HepG2 (cell line): ENCODE data around the gene ESYT3. TPM values are rescaled to one million over a fixed set of nuclear protein-coding genes. Genes with fewer than 3 reads are reported as not detected.

Experiments
- ARNTL ChIP-seq: sonication (generic); formaldehyde crosslinking; IDR thresholded peaks from 2 replicates; pipeline ENCODE4 v1.4.0; 2020; ENCODE audit warnings: mild to moderate bottlenecking, missing genetic modification reagents
- BATF2 ChIP-seq: sonication (generic); formaldehyde crosslinking; IDR thresholded peaks from 2 replicates; pipeline ENCODE4 v1.8.0; 2022; ENCODE audit warnings: mild to moderate bottlenecking, missing genetic modification reagents, moderate library complexity
- BCL3 ChIP-seq: sonication (generic); formaldehyde crosslinking; IDR thresholded peaks from 2 replicates; pipeline ENCODE4 v1.5.1; 2020; ENCODE audit warnings: mild to moderate bottlenecking, missing genetic modification reagents, moderate library complexity
- DMAP1 ChIP-seq: IDR thresholded peaks from 2 replicates; pipeline ENCODE4 v1.6.1; 2016
- EHMT2 ChIP-seq: fragments of 200-600 bp; sonication (generic); IDR thresholded peaks from 2 replicates; pipeline ENCODE4 v1.7.0; 2017; ENCODE audit warnings: antibody characterized with exemption, low read depth, low read length, borderline replicate concordance
- ELF3 ChIP-seq: IDR thresholded peaks from 2 replicates; pipeline ENCODE4 v1.6.1; 2016; ENCODE audit warnings: missing genetic modification reagents, missing compliant biosample characterization
- ETV5 ChIP-seq: IDR thresholded peaks from 2 replicates; pipeline ENCODE4 v1.6.1; 2018; ENCODE audit warnings: missing biosample characterization, missing genetic modification reagents, inconsistent platforms, borderline replicate concordance
- GTF3A ChIP-seq: sonication (generic); formaldehyde crosslinking; conservative IDR thresholded peaks from 2 replicates; pipeline ENCODE4 v1.4.0; 2020; ENCODE audit warnings: mild to moderate bottlenecking, missing genetic modification reagents
- ISX ChIP-seq: sonication (generic); formaldehyde crosslinking; conservative IDR thresholded peaks from 2 replicates; pipeline ENCODE4 v1.5.0; 2020; ENCODE audit warnings: missing genetic modification reagents
- KDM5A ChIP-seq: fragments of 200-600 bp; sonication (generic); IDR thresholded peaks from 2 replicates; pipeline ENCODE4 v1.7.0; 2018; ENCODE audit warnings: antibody characterized with exemption, mild to moderate bottlenecking, low read length, borderline replicate concordance
- MAFK ChIP-seq, 2 experiments: IDR thresholded peaks in 1 of 2; conservative IDR thresholded peaks in 1 of 2; 2 replicates each; pipeline ENCODE4 v1.6.1; 2011; ENCODE audit warnings: improper control_type of control experiment in 2 of 2, low read length in 2 of 2
- MAX ChIP-seq: IDR thresholded peaks from 2 replicates; pipeline ENCODE4 v1.6.1; 2012; ENCODE audit warnings: inconsistent platforms
- NR0B2 ChIP-seq: sonication (generic); formaldehyde crosslinking; IDR thresholded peaks from 2 replicates; pipeline ENCODE4 v1.4.0; 2020; ENCODE audit warnings: mild to moderate bottlenecking, missing genetic modification reagents
- PHF8 ChIP-seq: sonication (generic); formaldehyde crosslinking; IDR thresholded peaks from 2 replicates; pipeline ENCODE4 v1.5.0; 2020; ENCODE audit warnings: missing genetic modification reagents
- REXO4 ChIP-seq: sonication (generic); formaldehyde crosslinking; IDR thresholded peaks from 2 replicates; pipeline ENCODE4 v1.8.0; 2022; ENCODE audit warnings: missing genetic modification reagents, mild to moderate bottlenecking, borderline replicate concordance
- RNF219 ChIP-seq: sonication (generic); formaldehyde crosslinking; IDR thresholded peaks from 2 replicates; pipeline ENCODE4 v1.5.0; 2020; ENCODE audit warnings: mild to moderate bottlenecking, missing genetic modification reagents
- STAT6 ChIP-seq: sonication (generic); formaldehyde crosslinking; IDR thresholded peaks from 2 replicates; pipeline ENCODE4 v1.4.0; 2020; ENCODE audit warnings: missing genetic modification reagents, mild to moderate bottlenecking, borderline replicate concordance
- U2AF1 ChIP-seq: fragments of 200-400 bp; formaldehyde crosslinking; optimal IDR thresholded peaks from 2 replicates; pipeline ENCODE3; 2017; ENCODE audit warnings: mild to moderate bottlenecking, low read depth, low read length
- ZNF335 ChIP-seq: sonication (generic); formaldehyde crosslinking; IDR thresholded peaks from 2 replicates; pipeline ENCODE4 v1.4.0; 2020; ENCODE audit warnings: missing genetic modification reagents
- ZNF350 ChIP-seq: sonication (generic); formaldehyde crosslinking; IDR thresholded peaks from 2 replicates; pipeline ENCODE4 v1.4.0; 2020; ENCODE audit warnings: mild to moderate bottlenecking, low read depth, missing genetic modification reagents, borderline replicate concordance
- ZNF547 ChIP-seq: sonication (generic); formaldehyde crosslinking; IDR thresholded peaks from 2 replicates; pipeline ENCODE4 v1.5.1; 2020; ENCODE audit warnings: mild to moderate bottlenecking, missing genetic modification reagents
- ZNF781 ChIP-seq: sonication (generic); formaldehyde crosslinking; IDR thresholded peaks from 2 replicates; pipeline ENCODE4 v1.5.1; 2020; ENCODE audit warnings: borderline replicate concordance, mild to moderate bottlenecking, missing genetic modification reagents; ENCODE audit errors: not compliant biosample characterization
- ZSCAN25 ChIP-seq: sonication (generic); formaldehyde crosslinking; IDR thresholded peaks from 2 replicates; pipeline ENCODE4 v1.8.0; 2022; ENCODE audit warnings: mild to moderate bottlenecking, missing genetic modification reagents
- polyA plus RNA-seq, 8 experiments: library from polyadenylated mRNA; depleted of rRNA in 3 of 8; stranded (reverse) in 7 of 8; unstranded in 1 of 8; fragments of >200 nt; fragmentation: Illumina TruSeq in 4 of 8; extraction: Trizol in 4 of 8; gene quantifications; 2 replicates each; pipeline versions ENCODE4 v1.2.1 to v1.2.3, GENCODE V29; 2011 to 2016; ENCODE audit warnings: low read depth in 4 of 8, missing spikeins in 1 of 8, mixed read lengths in 1 of 8; ENCODE audit not compliant: insufficient read depth in 1 of 8
- total RNA-seq, 5 experiments: library from RNA; depleted of rRNA; stranded (reverse); fragments of >200 nt; fragmentation: Illumina TruSeq; extraction: Trizol; gene quantifications; 2 replicates each; pipeline ENCODE4 v1.2.3, GENCODE V29; 2016; ENCODE audit warnings: low read depth in 1 of 5

ESYT3 gene
- total and polyA plus RNA-seq, 2 of the 13 experiments (the other 11 are each of a cell fraction or from before 2014, with no cell fraction given) = 1.5 to 4.1 TPM

GRCh38 chr3:138434276-138434874 lies at the start of gene ESYT3 (continued):
- TF ChIP-seq BCL3 (peak; percentile 86), MAX (peak; percentile 99), U2AF1 (no peak), EHMT2 (no peak), KDM5A (no peak), ZNF781 (CRISPR knock-in tag) (peak; percentile 98), ZSCAN25 (CRISPR knock-in tag) (peak; percentile 53), STAT6 (CRISPR knock-in tag) (no peak), GTF3A (CRISPR knock-in tag) (no peak), NR0B2 (CRISPR knock-in tag) (peak; percentile 98), ARNTL (peak; percentile 93), BATF2 (CRISPR knock-in tag) (peak; percentile 58; the same call in 1 of the 2 replicates), ZNF547 (CRISPR knock-in tag) (peak; percentile 96), ZNF335 (CRISPR knock-in tag) (peak; percentile 71; the same call in 1 of the 2 replicates), DMAP1 (peak; percentile 73; the same call in 1 of the 2 replicates), ZNF350 (CRISPR knock-in tag) (peak; percentile 63; the same call in 1 of the 2 replicates), ISX (CRISPR knock-in tag) (peak; percentile 83; the same call in 1 of the 2 replicates), PHF8 (CRISPR knock-in tag) (peak; percentile 42), ELF3 (CRISPR knock-in tag) (peak; percentile 81), RNF219 (CRISPR knock-in tag) (peak; percentile 97), ETV5 (CRISPR knock-in tag) (peak; percentile 91), REXO4 (CRISPR knock-in tag) (peak; percentile 84), MAFK (conservative IDR thresholded peaks at IDR 0.05 in 1 of 2, IDR thresholded peaks at IDR 0.05 in 1 of 2; ENCODE audit: low read length in 2 of 2) (no peak)
